Measurements from ENCODE around the gene UPB1.
A peak's percentile ranks its signal among the peaks of the same experiment; 100 is the strongest.
"Not testable (repeated sequence)": the region's sequence is repeated elsewhere in the genome, so short reads cannot be mapped to it uniquely, and the experiment has no call there.

Gene UPB1

GRCh38 chr22:24519496-24519895 is 24.4 kb downstream of the UPB1 start:
- TF ChIP-seq CTCF (conservative IDR thresholded peaks at IDR 0.05): no peak

GRCh38 chr22:24521791-24522245 is 26.7 kb downstream of the UPB1 start:
- peak overlapping the region; percentile 68 for H3K27ac ChIP-seq
- peak; percentile 81 for TF ChIP-seq CTCF (conservative IDR thresholded peaks at IDR 0.05)

More at GRCh38 chr22:24519496-24519895, 24.4 kb downstream of the UPB1 start:
- no peak overlapping the region for H3K27ac ChIP-seq

GRCh38 chr22:24523873-24524272 is 28.7 kb downstream of the UPB1 start:
- no peak for TF ChIP-seq CTCF (conservative IDR thresholded peaks at IDR 0.05)
- H3K27ac ChIP-seq: peak overlapping the region; percentile 8; the same call in 1 of the 2 replicates

- H3K27ac ChIP-seq: no peak overlapping the region
- peak; percentile 88 for TF ChIP-seq CTCF (conservative IDR thresholded peaks at IDR 0.05)
Measured at GRCh38 chr22:24525416-24526037, 30.4 kb downstream of the UPB1 start.

GRCh38 chr22:24526191-24526590 is 31.1 kb downstream of the UPB1 start:
- H3K27ac ChIP-seq: no peak overlapping the region
- TF ChIP-seq CTCF (conservative IDR thresholded peaks at IDR 0.05): no peak

- H3K27ac ChIP-seq: peak overlapping the region; percentile 29
Measured at GRCh38 chr22:24529898-24530297, 34.8 kb downstream of the UPB1 start.

GRCh38 chr22:24530968-24531367 is 35.8 kb downstream of the UPB1 start:
- not testable (repeated sequence) for H3K27ac ChIP-seq

More at GRCh38 chr22:24529898-24530297, 34.8 kb downstream of the UPB1 start:
- TF ChIP-seq CTCF (conservative IDR thresholded peaks at IDR 0.05): no peak

- peak overlapping the region; percentile 13 for H3K27ac ChIP-seq
- TF ChIP-seq CTCF (conservative IDR thresholded peaks at IDR 0.05): no peak
Measured at GRCh38 chr22:24532075-24532474, 36.9 kb downstream of the UPB1 start.
